NT2/D1 (cell line): ENCODE measurements around the gene BST1.

Experiments
- SUZ12 ChIP-seq: IDR thresholded peaks from 2 replicates; pipeline ENCODE4 v1.6.1; 2011; ENCODE audit not compliant: insufficient read length, insufficient read depth; ENCODE audit errors: extremely low read depth
- YY1 ChIP-seq: IDR thresholded peaks from 2 replicates; pipeline ENCODE4 v1.6.1; 2011; ENCODE audit not compliant: insufficient read length, insufficient read depth
- ZNF274 ChIP-seq: IDR thresholded peaks from 2 replicates; pipeline ENCODE4 v1.6.1; 2011; ENCODE audit warnings: mild to moderate bottlenecking, low read depth, low read length

- TF ChIP-seq YY1, result no peak
- no peak for TF ChIP-seq ZNF274
- no peak for TF ChIP-seq SUZ12
These were observed 21.3 kb upstream of the BST1 start, which contains the start of gene FAM200B for GRCh38 chr4:15681372-15682241.
